GM19240 (cell line): Measurements from ENCODE around the gene SPP2.

ENCODE experiments used
- DNase-seq: peaks from one replicate; pipeline ENCODE4 v3.0.0; 2011; ENCODE audit warnings: low spot score; ENCODE audit not compliant: insufficient read length

Gene SPP2

GRCh38 chr2:234038076-234038802, 12.3 kb upstream of the SPP2 start:
- DNase-seq, result no peak

DNA sequence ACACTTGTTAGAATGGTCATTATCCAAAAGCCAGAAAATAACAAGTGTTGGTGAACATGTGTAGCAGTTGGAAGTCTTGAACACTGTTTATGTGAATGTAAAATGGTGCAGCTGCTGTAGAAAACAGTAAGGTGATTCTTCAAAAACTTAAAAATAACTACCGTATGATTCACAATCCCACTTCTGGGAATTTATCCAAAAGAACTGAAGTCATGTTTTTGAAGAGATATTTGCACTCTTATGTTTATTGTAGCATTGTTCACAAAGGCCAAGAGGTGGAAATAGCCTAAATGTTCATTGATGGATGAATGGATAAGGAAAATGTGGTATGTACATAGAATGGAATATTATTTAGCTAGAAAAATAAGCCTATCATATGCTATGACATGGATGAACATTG, 6.3 kb upstream of the SPP2 start:
- DNase-seq, result no peak

DNA sequence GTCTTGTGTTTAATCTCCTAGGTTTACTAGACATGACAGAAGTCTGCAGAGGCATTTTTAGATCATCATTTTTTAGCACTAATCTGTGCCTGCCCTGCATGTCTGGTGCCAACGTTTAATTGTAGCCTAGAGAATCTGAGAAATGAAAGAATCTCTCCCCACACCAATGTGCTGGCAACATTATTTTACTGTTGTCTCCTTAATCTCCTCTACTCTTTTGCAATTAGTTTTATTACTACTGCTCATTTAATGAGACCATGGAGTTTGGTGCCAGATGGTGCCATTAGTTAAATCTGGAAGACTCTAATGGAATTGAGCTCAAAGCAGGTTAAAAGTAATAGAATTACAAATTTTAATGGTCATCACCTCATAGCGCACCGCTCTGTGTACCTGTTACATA, 4.0 kb upstream of the SPP2 start:
- DNase-seq, result no peak

DNA sequence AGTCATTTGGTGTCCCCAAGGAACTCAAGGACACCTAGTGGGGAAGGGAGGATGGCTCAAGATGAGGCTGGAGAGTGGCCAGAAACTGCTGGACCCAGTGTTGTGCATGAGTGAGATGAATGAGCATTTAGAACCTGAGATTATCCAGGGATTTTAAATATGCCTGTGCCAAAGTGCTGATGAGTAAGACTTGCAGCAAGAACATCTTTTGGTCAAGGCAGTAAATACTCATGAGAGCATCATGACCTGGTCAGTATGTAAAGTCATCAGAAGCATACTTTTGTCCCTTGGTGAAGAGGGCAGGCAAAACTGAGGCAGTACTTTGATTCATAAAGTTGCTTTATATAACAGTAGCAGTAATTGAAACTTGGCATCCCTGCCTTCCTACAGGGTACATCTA, 3.1 kb upstream of the SPP2 start:
- DNase-seq, result no peak

GRCh38 chr2:234048049-234048448, 2.5 kb upstream of the SPP2 start:
- no peak for DNase-seq

DNA sequence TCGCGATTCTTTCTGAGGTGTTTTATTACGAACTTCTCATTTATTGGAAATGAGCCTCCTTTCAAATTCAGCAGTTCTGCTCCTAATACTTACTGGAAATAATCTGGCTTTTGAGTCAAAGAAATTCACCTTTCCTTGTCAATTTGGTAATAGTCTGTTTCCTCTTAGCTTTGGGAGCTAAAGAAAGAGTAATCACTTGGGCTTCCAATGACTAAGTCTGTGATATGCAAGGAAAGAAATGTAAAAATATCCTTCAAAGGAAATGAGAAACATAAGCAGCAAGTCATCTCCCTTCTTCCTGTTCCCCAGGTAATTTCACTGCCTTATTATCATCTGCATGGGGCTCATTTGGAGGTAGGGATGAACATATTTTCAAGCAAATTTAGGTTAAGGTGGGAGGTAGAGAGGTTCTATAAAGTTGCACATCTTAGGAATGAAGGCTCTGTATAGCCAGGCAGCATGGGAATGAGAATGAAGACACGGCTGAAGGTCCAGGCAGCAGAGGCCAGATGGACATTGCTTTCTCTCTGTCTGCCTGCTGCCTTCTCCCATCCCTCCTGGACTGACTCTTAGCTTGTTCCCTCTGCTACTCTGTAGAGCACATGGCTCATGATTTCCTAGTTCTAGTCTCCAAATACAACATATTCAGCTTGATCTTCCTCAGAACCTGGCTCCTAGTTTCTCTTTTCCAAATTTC, 1.0 kb downstream of the SPP2 start:
- DNase-seq, result no peak

DNA sequence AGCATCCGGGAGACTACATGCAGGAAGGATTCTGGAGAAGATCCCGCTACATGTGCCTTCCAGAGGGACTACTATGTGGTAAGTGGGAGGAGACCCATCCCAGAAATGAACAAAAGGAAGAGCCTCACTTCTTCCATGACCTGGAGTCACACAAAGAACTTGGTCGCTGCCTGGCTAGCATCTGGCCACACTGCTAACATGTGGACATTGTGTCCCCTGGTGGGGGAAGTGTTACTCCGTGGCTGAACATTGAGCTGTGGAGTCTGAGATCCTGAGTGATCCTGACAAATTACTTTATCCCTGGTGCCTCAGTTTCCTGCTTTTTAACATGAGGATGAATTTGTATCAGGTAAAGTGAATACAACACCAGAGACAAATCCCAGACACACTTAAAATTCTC, 8.4 kb downstream of the SPP2 start:
- no peak for DNase-seq

- no peak for DNase-seq
Measured at GRCh38 chr2:234060236-234060635, 9.7 kb downstream of the SPP2 start.

DNA sequence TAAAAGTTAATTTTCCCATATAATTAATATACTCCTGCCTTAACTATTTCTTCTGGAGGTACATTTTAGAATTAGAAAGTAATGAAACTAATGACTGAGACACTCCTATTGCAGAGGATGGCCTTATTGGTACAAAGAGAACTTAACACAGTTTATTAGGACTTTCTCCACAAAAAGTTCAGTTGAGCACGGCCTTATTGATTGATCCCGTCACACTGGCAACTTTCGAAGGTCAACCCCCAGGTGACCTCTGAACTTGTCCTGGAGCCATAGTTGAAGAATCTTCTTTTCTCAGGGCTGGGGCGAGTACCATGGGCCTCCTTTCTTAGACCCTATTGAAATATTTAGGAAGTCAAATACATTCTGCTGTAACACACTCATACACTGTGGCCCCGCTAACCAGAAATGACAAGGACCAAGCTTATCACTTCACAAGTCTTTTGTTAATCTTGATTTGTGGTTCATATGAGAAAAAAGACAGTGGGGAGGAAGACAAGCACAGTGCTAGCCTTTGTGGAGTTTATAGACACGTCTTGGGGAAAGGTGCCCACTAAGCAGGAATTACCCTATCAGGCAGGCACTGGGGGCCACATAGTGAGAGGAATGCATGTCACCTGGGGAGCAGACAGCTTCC, 11.2 kb downstream of the SPP2 start:
- no peak for DNase-seq

GRCh38 chr2:234066587-234066986, 16.1 kb downstream of the SPP2 start:
- no peak for DNase-seq

DNA sequence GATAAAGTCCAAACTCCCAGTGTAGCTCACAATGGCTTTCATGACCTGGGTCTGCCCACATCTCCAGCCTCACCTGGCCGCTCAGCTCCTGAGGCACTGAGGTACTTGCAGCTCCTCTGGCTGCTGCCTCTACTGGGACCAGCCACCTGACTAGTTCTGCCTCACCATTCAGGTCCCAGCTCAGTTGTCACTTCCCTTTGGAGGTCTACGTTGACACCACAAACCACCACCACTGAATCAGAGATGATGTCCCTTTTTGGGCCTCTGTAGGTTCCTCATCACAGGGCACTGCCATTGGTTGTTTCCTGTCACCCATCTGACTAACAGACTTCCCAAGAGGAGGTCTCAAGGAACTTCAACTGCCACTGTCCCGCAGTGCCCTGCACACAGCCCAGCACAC, 21.2 kb downstream of the SPP2 start:
- DNase-seq, result no peak

- no peak for DNase-seq
Measured at GRCh38 chr2:234072454-234072853, 22.0 kb downstream of the SPP2 start.

DNA sequence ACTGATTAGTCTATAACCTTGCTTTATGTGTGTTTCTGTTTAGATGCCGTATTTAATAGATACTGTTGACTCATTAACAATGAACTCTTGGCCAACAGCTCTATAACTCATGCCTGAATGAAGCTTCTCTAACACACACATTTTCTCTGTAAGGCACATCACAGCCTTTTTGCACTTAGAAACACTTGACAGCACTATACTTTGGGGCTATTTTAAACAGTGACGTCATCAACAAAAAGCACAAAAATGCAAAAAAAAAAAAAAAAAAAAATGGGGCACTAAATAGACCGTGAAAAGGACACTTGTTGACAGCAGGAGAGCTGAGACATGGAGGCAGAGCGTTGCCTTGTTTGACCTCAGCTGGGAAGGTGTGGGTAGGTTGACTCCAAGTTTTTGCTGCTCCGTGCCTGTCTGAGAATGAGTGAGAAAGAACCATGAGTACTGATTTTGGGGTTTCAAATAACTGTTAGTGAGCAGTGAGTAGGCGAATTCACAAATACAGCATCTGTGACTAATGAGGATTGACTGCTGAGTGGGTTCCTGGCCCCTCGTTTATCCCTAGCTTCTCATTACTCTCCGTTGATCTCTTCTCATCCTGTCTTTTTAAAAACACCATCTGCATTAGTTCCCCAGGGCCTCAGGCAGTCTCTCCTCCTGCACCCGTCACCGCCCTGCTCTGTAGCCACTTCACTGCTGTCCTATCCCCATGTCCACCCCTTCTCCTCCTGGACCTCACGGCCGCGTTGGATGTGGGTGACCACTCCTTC, 24.4 kb downstream of the SPP2 start:
- DNase-seq, result no peak

GRCh38 chr2:234075518-234075915, 25.0 kb downstream of the SPP2 start:
- no peak for DNase-seq

DNA sequence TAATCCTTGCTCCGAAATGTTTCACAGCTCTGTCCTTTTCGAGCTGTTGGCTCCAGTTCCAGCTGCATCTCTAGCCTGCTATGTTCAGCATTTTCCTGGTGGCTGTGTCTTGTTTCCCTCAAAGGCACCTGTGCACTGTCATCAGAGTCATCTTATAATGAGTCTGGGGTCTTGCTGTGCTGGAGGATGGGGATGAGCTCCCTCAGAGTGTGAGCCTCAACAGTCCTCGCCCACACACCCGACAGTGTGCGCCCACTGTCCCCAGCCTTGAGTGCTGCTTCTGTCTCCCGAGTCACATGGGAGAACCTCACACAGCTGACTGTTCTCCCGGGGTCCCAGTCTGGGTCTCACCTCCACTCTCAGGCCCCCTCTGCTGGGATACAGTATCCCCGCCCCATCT, 25.4 kb downstream of the SPP2 start:
- no peak for DNase-seq

GRCh38 chr2:234076451-234076850, 25.9 kb downstream of the SPP2 start:
- no peak for DNase-seq

GRCh38 chr2:234078129-234078528, 27.6 kb downstream of the SPP2 start:
- no peak for DNase-seq

- DNase-seq, result no peak
Measured at GRCh38 chr2:234081970-234082822, 31.7 kb downstream of the SPP2 start.

GRCh38 chr2:234083572-234084348, 33.3 kb downstream of the SPP2 start:
- DNase-seq, result no peak

- DNase-seq, result no peak
Measured at GRCh38 chr2:234091432-234091879, 41.0 kb downstream of the SPP2 start.
